Rectal smooth muscle tissue (tissue), 1 donor: ENCODE results near the gene SLF1.

Source experiments
- H3K27ac ChIP-seq: one replicate; pipeline ENCODE4 v1.7.0; 2013; ENCODE audit warnings: low read depth, low read length, inconsistent platforms
- H3K27me3 ChIP-seq: one replicate; pipeline ENCODE4 v1.7.0; 2013; ENCODE audit warnings: low read length; ENCODE audit not compliant: control insufficient read depth, insufficient read depth
- H3K36me3 ChIP-seq: one replicate; pipeline ENCODE4 v1.7.0; 2013; ENCODE audit warnings: low read length; ENCODE audit not compliant: control insufficient read depth, insufficient read depth
- H3K4me1 ChIP-seq: one replicate; pipeline ENCODE4 v1.7.0; 2013; ENCODE audit warnings: low read length; ENCODE audit not compliant: control insufficient read depth, insufficient read depth
- H3K4me3 ChIP-seq: one replicate; pipeline ENCODE4 v1.7.0; 2013; ENCODE audit warnings: low read length
- H3K9ac ChIP-seq: one replicate; pipeline ENCODE4 v1.7.0; 2013; ENCODE audit warnings: low read length

The SLF1 gene

DNA sequence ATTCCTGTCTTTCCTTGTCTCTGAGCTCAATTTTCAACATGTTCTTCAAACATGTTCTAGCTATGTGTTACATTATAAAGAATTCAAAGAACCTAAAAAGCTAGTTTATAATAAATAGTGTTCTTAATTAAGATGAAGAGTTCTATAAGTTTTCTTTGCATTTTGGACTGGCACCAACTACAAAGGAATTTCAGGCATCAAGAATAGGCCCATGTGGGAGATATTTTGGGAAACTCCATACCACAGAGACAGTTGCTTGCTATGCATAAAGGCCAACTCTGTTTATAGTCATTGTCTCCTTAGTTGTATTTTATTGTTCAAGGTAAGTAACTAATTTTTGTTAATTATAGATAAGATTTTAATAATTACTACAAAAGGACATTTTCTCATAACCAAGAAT is 4.5 kb downstream of the SLF1 start:
- H3K4me3 ChIP-seq, result no peak overlapping the region
- H3K4me1 ChIP-seq, result no peaks in the 10 kb centered on the region
- no peaks in the 10 kb centered on the region for H3K27me3 ChIP-seq
- no peak overlapping the region for H3K27ac ChIP-seq
- no peaks in the 10 kb centered on the region for H3K36me3 ChIP-seq
- H3K9ac ChIP-seq, result no peak overlapping the region

DNA sequence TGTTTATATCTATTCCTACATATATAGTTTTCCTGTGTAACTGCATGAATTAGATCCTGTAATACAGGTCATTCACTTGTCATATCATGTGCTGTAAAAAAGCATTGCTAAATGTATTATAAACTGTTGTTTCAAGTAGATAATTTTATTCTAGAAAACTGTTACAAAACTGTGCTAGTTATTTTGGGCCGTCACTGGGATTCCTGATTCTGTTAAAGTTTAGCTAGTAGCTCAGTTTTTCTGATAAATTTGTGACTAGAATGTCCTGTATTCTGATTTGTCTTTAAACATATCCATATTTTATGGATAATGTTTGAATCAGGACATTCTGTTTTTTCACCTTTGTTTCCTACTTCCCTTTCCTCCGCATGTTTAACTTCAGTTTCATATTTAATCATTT is 5.4 kb downstream of the SLF1 start:
- Histone ChIP-seq H3K9ac (no peak overlapping the region), H3K36me3 (no peaks in the 10 kb centered on the region), H3K4me1 (no peaks in the 10 kb centered on the region), H3K27me3 (no peaks in the 10 kb centered on the region), H3K27ac (no peak overlapping the region), H3K4me3 (no peak overlapping the region)

DNA sequence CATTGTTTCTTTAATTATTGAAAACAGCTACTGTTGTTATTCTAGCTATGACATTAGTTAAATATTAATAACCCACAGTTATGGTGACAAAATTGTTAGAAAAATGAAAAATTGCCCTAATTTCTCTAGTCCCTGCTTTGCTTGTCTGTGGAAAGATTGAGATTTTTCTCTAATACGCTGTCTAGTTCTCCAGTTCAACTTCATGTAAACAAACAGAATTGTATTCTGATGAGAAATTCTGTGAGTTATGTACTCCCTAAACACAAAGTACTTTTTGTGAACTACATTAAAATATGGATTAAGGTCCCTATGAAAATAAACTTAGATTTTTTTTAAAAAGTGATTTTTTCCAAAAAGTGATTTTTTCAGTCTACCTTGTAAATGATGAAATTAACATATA is 8.7 kb downstream of the SLF1 start:
- no peaks in the 10 kb centered on the region for H3K4me1 ChIP-seq
- H3K9ac ChIP-seq, result no peak overlapping the region
- peaks cover 2% of the 10 kb centered on the region for H3K36me3 ChIP-seq
- H3K4me3 ChIP-seq, result no peak overlapping the region
- H3K27me3 ChIP-seq, result no peaks in the 10 kb centered on the region
- no peak overlapping the region for H3K27ac ChIP-seq

DNA sequence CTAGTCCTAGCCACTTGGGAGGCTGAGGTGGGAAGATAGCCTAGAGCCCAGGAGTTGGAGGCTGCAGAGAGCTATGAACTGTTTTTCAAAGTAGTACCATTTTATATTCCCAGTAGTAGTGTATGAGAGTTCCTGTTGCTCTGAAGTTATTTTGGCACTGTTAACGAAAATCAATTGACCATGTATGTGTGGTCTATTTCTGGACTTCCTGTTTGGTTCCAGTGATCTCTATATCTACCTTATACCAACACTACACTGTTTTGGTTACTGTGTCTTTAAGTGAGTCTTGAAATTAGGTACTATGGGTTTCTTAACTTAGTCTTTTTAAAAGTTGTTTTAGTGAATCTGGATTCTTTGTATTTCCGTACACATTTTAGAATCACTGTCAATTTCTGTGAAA is 13.6 kb downstream of the SLF1 start:
- Histone ChIP-seq H3K36me3 (peaks cover 2% of the 10 kb centered on the region), H3K4me3 (no peak overlapping the region), H3K27me3 (no peaks in the 10 kb centered on the region), H3K9ac (no peak overlapping the region), H3K27ac (no peak overlapping the region), H3K4me1 (no peaks in the 10 kb centered on the region)

DNA sequence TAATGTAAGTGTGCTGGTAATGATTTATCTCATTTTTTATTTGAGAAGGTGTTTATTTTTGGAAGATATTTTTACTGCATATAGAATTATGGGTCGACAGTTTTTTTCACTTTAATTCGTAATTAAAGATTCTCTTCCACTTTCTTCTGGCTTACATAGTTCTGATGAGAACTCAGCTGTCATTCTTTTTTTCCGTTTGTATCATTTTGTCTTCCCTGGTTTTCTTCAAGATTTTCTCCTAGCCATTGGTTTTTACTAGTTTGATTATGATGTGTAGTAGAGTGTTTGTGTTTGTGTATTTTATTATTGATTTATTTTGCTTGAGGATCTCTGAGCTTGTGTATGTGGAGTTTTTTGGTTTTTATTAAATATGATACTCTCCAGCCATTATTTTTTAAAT is 21.7 kb downstream of the SLF1 start:
- no peaks in the 10 kb centered on the region for H3K4me1 ChIP-seq
- no peaks in the 10 kb centered on the region for H3K36me3 ChIP-seq

DNA sequence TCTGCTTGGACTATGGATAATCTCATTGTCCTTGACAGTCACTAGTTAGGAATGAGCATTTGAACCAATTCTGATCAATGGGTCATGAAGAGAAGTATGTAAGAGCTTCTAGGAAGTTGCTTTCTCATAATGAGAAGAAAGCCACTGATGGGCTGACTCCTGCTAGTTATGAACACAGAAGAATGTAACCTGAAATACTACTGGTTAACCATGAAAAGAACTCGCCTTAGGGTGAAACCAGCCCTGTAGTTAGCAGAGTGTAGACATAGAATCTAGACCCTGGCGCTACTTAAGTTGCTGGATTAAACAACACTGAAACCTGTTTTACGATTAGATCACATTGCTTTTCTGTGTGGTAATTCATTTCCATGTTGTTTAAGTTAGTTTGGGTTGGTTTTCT is 26.6 kb downstream of the SLF1 start:
- H3K36me3 ChIP-seq, result peaks cover 4% of the 10 kb centered on the region
- no peaks in the 10 kb centered on the region for H3K4me1 ChIP-seq
- no peak overlapping the region for H3K27ac ChIP-seq
- H3K4me3 ChIP-seq, result no peak overlapping the region
- no peaks in the 10 kb centered on the region for H3K27me3 ChIP-seq
- H3K9ac ChIP-seq, result no peak overlapping the region

More for the DNA sequence above, 21.7 kb downstream of the SLF1 start:
- Histone ChIP-seq H3K4me3 (no peak overlapping the region), H3K27ac (no peak overlapping the region), H3K9ac (no peak overlapping the region), H3K27me3 (no peaks in the 10 kb centered on the region)

DNA sequence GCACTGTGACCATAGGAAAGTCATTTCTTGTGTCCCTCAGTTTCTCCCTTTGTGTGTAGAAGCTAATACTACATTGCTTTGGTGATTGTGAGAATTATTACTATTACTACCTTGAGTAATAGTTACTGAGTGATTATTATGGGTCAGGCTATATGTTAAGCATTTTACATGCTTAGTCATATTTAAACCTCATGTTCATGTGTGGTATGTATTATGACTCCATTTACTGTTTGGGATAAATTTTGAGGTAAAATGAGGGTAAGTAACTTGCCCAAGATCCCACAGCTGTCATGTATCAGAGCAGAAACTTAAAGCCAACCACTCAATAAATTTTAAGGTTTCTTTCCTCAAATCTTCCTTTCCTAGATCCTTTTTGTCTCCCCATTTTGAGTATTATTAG is 28.3 kb downstream of the SLF1 start:
- Histone ChIP-seq H3K36me3 (peaks cover 4% of the 10 kb centered on the region), H3K4me1 (no peaks in the 10 kb centered on the region), H3K9ac (no peak overlapping the region), H3K27ac (no peak overlapping the region), H3K4me3 (no peak overlapping the region), H3K27me3 (no peaks in the 10 kb centered on the region)

DNA sequence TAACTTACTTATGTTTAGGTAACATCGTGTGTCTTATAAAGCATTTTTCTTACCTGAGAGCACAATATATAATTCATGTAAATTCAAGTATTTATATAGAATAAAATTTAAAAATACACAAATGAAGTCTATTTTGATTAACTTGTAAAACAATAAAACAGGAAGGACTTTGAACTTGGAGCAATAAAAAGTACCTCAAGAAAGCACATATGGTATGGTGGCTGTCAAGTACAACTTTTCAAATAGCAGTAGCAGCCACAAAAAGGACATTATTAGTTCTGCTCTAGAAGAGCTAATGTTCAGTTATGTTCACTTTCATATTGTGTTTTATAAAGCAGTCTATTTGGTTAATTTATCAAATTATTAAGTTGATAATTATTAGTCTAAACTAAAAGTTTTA is 31.4 kb downstream of the SLF1 start:
- Histone ChIP-seq H3K4me1 (no peaks in the 10 kb centered on the region), H3K9ac (no peak overlapping the region), H3K4me3 (no peak overlapping the region), H3K27me3 (no peaks in the 10 kb centered on the region), H3K27ac (no peak overlapping the region), H3K36me3 (peaks cover 4% of the 10 kb centered on the region)

DNA sequence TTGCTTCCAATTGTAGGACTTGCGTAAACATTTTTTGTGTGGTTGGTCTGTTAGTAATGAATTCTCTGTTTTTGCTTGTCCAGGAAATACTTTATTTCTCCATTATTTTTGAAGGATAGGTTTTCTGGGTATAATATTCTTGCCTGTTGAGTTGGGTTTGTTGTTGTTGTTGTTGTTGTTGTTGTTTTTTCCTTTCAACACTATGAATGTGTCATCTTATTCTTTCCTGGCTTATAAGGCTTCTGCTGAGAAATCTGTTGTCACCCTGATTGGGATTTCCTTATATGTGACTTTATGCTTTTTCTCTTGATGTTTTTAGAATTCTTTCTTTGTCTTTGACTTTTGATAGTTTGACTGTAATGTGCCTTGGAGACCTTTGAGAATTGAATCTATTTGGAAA is 39.8 kb downstream of the SLF1 start:
- H3K4me3 ChIP-seq, result no peak overlapping the region
- H3K36me3 ChIP-seq, result no peaks in the 10 kb centered on the region
- no peak overlapping the region for H3K27ac ChIP-seq
- H3K9ac ChIP-seq, result no peak overlapping the region
- H3K4me1 ChIP-seq, result no peaks in the 10 kb centered on the region
- no peaks in the 10 kb centered on the region for H3K27me3 ChIP-seq

DNA sequence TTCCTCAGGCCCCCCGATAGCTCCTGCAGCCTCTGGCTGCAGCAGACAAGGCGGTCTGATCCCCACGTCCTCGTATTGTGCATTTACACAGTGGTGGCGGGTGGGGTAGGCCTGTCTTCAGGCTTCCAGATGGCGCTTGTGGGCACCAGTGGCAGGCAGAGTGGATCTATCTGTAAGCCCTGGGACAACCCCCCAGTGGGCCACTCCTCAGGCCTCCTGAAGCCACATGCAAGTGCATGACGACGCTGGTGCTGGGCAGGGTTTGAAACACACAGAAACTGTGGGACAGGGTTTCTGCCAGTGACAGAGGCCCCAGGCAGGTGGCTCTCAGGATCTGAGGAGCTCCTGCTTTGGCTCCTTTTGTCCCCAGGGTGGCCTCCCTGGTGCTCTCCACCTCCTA is 42.0 kb downstream of the SLF1 start:
- H3K4me1 ChIP-seq, result no peaks in the 10 kb centered on the region
- H3K9ac ChIP-seq, result no peak overlapping the region
- H3K27ac ChIP-seq, result no peak overlapping the region
- H3K27me3 ChIP-seq, result no peaks in the 10 kb centered on the region
- H3K4me3 ChIP-seq, result no peak overlapping the region
- no peaks in the 10 kb centered on the region for H3K36me3 ChIP-seq

DNA sequence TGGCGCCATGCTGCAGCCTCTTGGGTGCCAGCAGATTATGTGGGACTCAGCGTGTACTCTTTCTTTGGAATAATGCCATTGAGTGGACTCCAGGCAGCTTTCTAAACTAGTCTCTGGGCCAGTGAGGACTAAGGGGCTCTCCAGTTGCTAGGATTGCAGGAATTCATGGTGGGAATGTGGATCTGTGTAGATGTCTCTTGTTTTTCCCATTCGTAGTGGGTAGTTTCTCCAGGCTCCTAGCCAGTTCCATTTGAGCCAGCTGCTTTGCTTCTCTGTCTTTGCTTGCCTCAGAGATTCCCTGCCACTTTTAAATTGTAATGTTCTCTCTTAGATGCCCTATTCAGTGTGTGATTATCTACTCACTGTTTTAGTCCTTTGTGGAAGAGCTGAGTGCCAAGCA is 42.6 kb downstream of the SLF1 start:
- H3K27ac ChIP-seq, result no peak overlapping the region
- H3K27me3 ChIP-seq, result no peaks in the 10 kb centered on the region
- H3K4me3 ChIP-seq, result no peak overlapping the region
- H3K4me1 ChIP-seq, result no peaks in the 10 kb centered on the region
- H3K36me3 ChIP-seq, result no peaks in the 10 kb centered on the region
- no peak overlapping the region for H3K9ac ChIP-seq

DNA sequence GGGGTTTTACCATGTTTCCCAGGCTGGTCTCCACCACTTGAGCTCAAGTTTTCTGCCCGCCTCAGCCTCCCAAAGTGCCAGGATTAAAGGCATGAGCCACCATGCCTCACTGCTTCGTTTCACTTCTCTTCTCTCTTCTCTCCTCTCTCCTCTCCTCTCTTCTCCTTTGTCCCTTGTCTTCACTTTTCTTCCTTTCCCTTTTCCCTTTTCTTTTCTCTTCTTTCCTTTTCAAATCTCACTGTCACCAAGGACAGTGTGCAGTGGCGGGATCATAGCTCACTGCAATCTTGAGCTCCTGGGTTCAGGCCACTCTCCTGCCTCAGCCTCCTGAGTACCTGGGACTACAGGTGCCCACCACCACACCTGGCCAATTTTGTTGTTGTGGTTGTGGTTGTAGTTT is 49.5 kb downstream of the SLF1 start:
- Histone ChIP-seq H3K36me3 (no peaks in the 10 kb centered on the region), H3K27me3 (no peaks in the 10 kb centered on the region), H3K4me1 (no peaks in the 10 kb centered on the region), H3K27ac (no peak overlapping the region), H3K9ac (no peak overlapping the region), H3K4me3 (no peak overlapping the region)

DNA sequence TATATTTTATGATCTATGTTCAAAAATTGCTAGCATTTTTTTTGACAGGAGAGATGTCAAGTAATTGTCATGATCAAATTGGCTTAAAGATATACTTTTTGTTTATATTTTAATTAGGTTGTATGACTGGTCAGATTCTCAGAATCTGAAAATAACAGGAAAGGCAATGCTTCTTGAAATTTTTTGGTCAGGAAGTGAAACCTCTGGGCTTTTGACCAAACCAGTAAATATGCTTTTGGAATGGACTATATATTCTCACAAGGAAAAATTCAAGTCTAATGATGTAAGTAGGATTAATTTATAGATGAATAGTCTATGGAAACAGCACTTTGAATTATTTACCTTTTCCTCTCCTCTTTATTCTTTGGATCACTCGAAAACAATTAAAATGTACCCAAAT is 52.3 kb downstream of the SLF1 start:
- Histone ChIP-seq H3K36me3 (no peaks in the 10 kb centered on the region), H3K4me3 (no peak overlapping the region), H3K4me1 (no peaks in the 10 kb centered on the region), H3K9ac (no peak overlapping the region), H3K27ac (no peak overlapping the region), H3K27me3 (no peaks in the 10 kb centered on the region)

DNA sequence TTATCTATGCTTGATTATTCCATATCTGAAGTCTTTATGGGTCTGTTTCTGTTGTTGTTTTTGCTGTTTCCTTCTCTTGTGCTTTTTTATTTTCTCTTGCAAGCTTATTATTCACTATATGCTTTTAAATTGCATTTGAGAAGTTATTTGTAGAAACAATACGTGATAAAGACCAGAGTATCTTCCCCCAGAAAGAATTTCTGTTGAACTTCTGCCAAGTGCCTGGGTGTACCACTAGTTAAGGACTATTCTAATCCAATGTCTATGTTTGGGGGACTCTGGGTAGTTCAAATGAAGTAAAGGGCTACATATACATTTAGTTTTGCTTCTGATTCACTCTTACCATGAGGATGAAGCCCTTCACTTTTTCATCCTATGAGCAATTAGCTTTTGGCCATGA is 54.3 kb downstream of the SLF1 start:
- H3K4me1 ChIP-seq, result no peaks in the 10 kb centered on the region
- H3K27me3 ChIP-seq, result no peaks in the 10 kb centered on the region

More for the DNA sequence above, 54.3 kb downstream of the SLF1 start:
- Histone ChIP-seq H3K27ac (no peak overlapping the region), H3K4me3 (no peak overlapping the region), H3K36me3 (no peaks in the 10 kb centered on the region), H3K9ac (no peak overlapping the region)
